HepG2 (cell line): ENCODE data around the gene RDH12. TPM values are rescaled to one million over a fixed set of nuclear protein-coding genes. Genes with fewer than 3 reads are reported as not detected.

Source experiments
- ATF3 ChIP-seq: sonication (generic); formaldehyde crosslinking; IDR thresholded peaks from 2 replicates; pipeline ENCODE4 v1.4.0; 2020; ENCODE audit warnings: missing genetic modification reagents
- ATF6 ChIP-seq: sonication (generic); formaldehyde crosslinking; conservative IDR thresholded peaks from 2 replicates; pipeline ENCODE4 v1.4.0; 2020; ENCODE audit warnings: missing genetic modification reagents
- BHLHE40 ChIP-seq: IDR thresholded peaks from 2 replicates; pipeline ENCODE4 v1.6.1; 2011; ENCODE audit warnings: low read length, improper control_type of control experiment
- CHCHD3 ChIP-seq: sonication (generic); formaldehyde crosslinking; IDR thresholded peaks from 2 replicates; pipeline ENCODE4 v1.8.0; 2022; ENCODE audit warnings: mild to moderate bottlenecking, missing genetic modification reagents, moderate library complexity
- DPF2 ChIP-seq: sonication (generic); formaldehyde crosslinking; IDR thresholded peaks from 2 replicates; pipeline ENCODE4 v1.4.0; 2020; ENCODE audit warnings: mild to moderate bottlenecking, low read depth, missing genetic modification reagents, borderline replicate concordance
- FOXK2 ChIP-seq: fragments of 450-650 bp; IDR thresholded peaks from 2 replicates; pipeline ENCODE4 v1.6.1; 2016
- HIVEP1 ChIP-seq: sonication (generic); formaldehyde crosslinking; IDR thresholded peaks from 2 replicates; pipeline ENCODE4 v1.4.0; 2020; ENCODE audit warnings: mild to moderate bottlenecking, missing genetic modification reagents
- IRX3 ChIP-seq: sonication (generic); formaldehyde crosslinking; IDR thresholded peaks from 2 replicates; pipeline ENCODE4 v1.8.1; 2023; ENCODE audit warnings: mild to moderate bottlenecking, low read depth, missing genetic modification reagents, borderline replicate concordance
- MYC ChIP-seq: sonication (generic); formaldehyde crosslinking; IDR thresholded peaks from 2 replicates; pipeline ENCODE4 v1.9.0; 2021; ENCODE audit warnings: missing genetic modification reagents, borderline replicate concordance
- PLRG1 ChIP-seq: fragments of 450-650 bp; conservative IDR thresholded peaks from 2 replicates; pipeline ENCODE4 v1.6.1; 2016
- SNAPC2 ChIP-seq: sonication (generic); formaldehyde crosslinking; IDR thresholded peaks from 2 replicates; pipeline ENCODE4 v1.8.1; 2022; ENCODE audit warnings: mild to moderate bottlenecking, missing genetic modification reagents
- SNAPC5 ChIP-seq: sonication (generic); formaldehyde crosslinking; IDR thresholded peaks from 2 replicates; pipeline ENCODE4 v1.8.1; 2023; ENCODE audit warnings: mild to moderate bottlenecking, missing genetic modification reagents, borderline replicate concordance
- SP1 ChIP-seq, 2 experiments: fragments of 450-650 bp in 1 of 2; sonication (generic) in 1 of 2; formaldehyde crosslinking in 1 of 2; IDR thresholded peaks; 2 replicates each; pipeline versions ENCODE4 v1.4.0 to v1.6.1; 2016 to 2020; ENCODE audit warnings: missing genetic modification reagents in 1 of 2
- ZBTB26 ChIP-seq: IDR thresholded peaks from 2 replicates; pipeline ENCODE4 v1.6.1; 2016; ENCODE audit warnings: missing compliant biosample characterization, missing genetic modification reagents, borderline replicate concordance
- ZNF124 ChIP-seq: sonication (generic); formaldehyde crosslinking; IDR thresholded peaks from 2 replicates; pipeline ENCODE4 v1.4.0; 2020; ENCODE audit warnings: missing genetic modification reagents
- ZNF34 ChIP-seq: sonication (generic); formaldehyde crosslinking; IDR thresholded peaks from 2 replicates; pipeline ENCODE4 v1.4.0; 2020; ENCODE audit warnings: mild to moderate bottlenecking, missing genetic modification reagents, borderline replicate concordance
- ZNF343 ChIP-seq: sonication (generic); formaldehyde crosslinking; IDR thresholded peaks from 2 replicates; pipeline ENCODE4 v1.4.0; 2020; ENCODE audit warnings: mild to moderate bottlenecking, missing genetic modification reagents
- ZNF598 ChIP-seq: sonication (generic); formaldehyde crosslinking; IDR thresholded peaks from 2 replicates; pipeline ENCODE4 v1.5.1; 2020; ENCODE audit warnings: mild to moderate bottlenecking, missing genetic modification reagents, borderline replicate concordance
- ZNF605 ChIP-seq: sonication (generic); formaldehyde crosslinking; IDR thresholded peaks from 2 replicates; pipeline ENCODE4 v1.8.0; 2022; ENCODE audit warnings: mild to moderate bottlenecking, missing genetic modification reagents
- ZNF614 ChIP-seq: IDR thresholded peaks from 2 replicates; pipeline ENCODE4 v1.6.1; 2018; ENCODE audit warnings: missing biosample characterization, missing genetic modification reagents, inconsistent platforms, borderline replicate concordance
- ZNF616 ChIP-seq: sonication (generic); formaldehyde crosslinking; IDR thresholded peaks from 2 replicates; pipeline ENCODE4 v1.5.0; 2020; ENCODE audit warnings: low read depth, mild to moderate bottlenecking, missing genetic modification reagents
- ZSCAN12 ChIP-seq: sonication (generic); formaldehyde crosslinking; IDR thresholded peaks from 2 replicates; pipeline ENCODE4 v1.9.0; 2021; ENCODE audit warnings: mild to moderate bottlenecking, missing genetic modification reagents
- ZSCAN20 ChIP-seq: sonication (generic); formaldehyde crosslinking; IDR thresholded peaks from 2 replicates; pipeline ENCODE4 v1.4.0; 2020; ENCODE audit warnings: missing genetic modification reagents, mild to moderate bottlenecking, borderline replicate concordance
- ZSCAN29 ChIP-seq: sonication (generic); formaldehyde crosslinking; conservative IDR thresholded peaks from 2 replicates; pipeline ENCODE4 v1.4.0; 2020; ENCODE audit warnings: mild to moderate bottlenecking, missing genetic modification reagents
- polyA plus RNA-seq, 8 experiments: library from polyadenylated mRNA; depleted of rRNA in 3 of 8; stranded (reverse) in 7 of 8; unstranded in 1 of 8; fragments of >200 nt; fragmentation: Illumina TruSeq in 4 of 8; extraction: Trizol in 4 of 8; gene quantifications; 2 replicates each; pipeline versions ENCODE4 v1.2.1 to v1.2.3, GENCODE V29; 2011 to 2016; ENCODE audit warnings: low read depth in 4 of 8, missing spikeins in 1 of 8, mixed read lengths in 1 of 8; ENCODE audit not compliant: insufficient read depth in 1 of 8
- total RNA-seq, 5 experiments: library from RNA; depleted of rRNA; stranded (reverse); fragments of >200 nt; fragmentation: Illumina TruSeq; extraction: Trizol; gene quantifications; 2 replicates each; pipeline ENCODE4 v1.2.3, GENCODE V29; 2016; ENCODE audit warnings: low read depth in 1 of 5
- TF ChIP-seq, protein P1 (sequence below): sonication (generic); formaldehyde crosslinking; IDR thresholded peaks from 2 replicates; pipeline ENCODE4 v1.4.0; 2020; ENCODE audit warnings: missing genetic modification reagents

Gene RDH12
- total and polyA plus RNA-seq, 2 of the 13 experiments (the other 11 are each of a cell fraction or from before 2014, with no cell fraction given) = 1.6 to 2.1 TPM

GRCh38 chr14:67738740-67739504 is 37.2 kb downstream of the RDH12 start (continued):
- 0 out of 2 replicates have a peak, but pooled peaks have one; percentile 31 for TF ChIP-seq ZBTB26 (CRISPR knock-in tag)
- no peak for TF ChIP-seq ZNF616
- no peak for TF ChIP-seq PLRG1
- TF ChIP-seq ZNF343 (CRISPR knock-in tag) = 0 out of 2 replicates have a peak, but pooled peaks have one; percentile 33
- TF ChIP-seq ZSCAN12 (CRISPR knock-in tag) = no peak
- TF ChIP-seq MYC (CRISPR knock-in tag) = peak; percentile 56; the same call in 1 of the 2 replicates
- TF ChIP-seq ZNF605 = peak; percentile 58; the same call in 1 of the 2 replicates
- TF ChIP-seq FOXK2 = no peak
- no peak for TF ChIP-seq SP1 (IDR thresholded peaks at IDR 0.05)
- no peak for TF ChIP-seq SP1 (CRISPR knock-in tag; IDR thresholded peaks at IDR 0.05)
- 0 out of 2 replicates have a peak, but pooled peaks have one; percentile 55 for TF ChIP-seq SNAPC2 (CRISPR knock-in tag)
- no peak for TF ChIP-seq ZSCAN20 (CRISPR knock-in tag)
- TF ChIP-seq ZNF598 (CRISPR knock-in tag) = no peak
- TF ChIP-seq BHLHE40 = peak; percentile 73
- no peak for TF ChIP-seq HIVEP1 (CRISPR knock-in tag)
- 0 out of 2 replicates have a peak, but pooled peaks have one; percentile 36 for TF ChIP-seq ZNF614
- no peak for TF ChIP-seq ATF6
- peak; percentile 48; the same call in 1 of the 2 replicates for TF ChIP-seq ZSCAN29
- no peak for TF ChIP-seq CHCHD3 (CRISPR knock-in tag)
- 0 out of 2 replicates have a peak, but pooled peaks have one; percentile 53 for TF ChIP-seq DPF2 (CRISPR knock-in tag)
- TF ChIP-seq ATF3 (CRISPR knock-in tag) = no peak
- no peak for TF ChIP-seq ZNF124 (CRISPR knock-in tag)
- TF ChIP-seq IRX3 = no peak
- TF ChIP-seq, protein P1, sequence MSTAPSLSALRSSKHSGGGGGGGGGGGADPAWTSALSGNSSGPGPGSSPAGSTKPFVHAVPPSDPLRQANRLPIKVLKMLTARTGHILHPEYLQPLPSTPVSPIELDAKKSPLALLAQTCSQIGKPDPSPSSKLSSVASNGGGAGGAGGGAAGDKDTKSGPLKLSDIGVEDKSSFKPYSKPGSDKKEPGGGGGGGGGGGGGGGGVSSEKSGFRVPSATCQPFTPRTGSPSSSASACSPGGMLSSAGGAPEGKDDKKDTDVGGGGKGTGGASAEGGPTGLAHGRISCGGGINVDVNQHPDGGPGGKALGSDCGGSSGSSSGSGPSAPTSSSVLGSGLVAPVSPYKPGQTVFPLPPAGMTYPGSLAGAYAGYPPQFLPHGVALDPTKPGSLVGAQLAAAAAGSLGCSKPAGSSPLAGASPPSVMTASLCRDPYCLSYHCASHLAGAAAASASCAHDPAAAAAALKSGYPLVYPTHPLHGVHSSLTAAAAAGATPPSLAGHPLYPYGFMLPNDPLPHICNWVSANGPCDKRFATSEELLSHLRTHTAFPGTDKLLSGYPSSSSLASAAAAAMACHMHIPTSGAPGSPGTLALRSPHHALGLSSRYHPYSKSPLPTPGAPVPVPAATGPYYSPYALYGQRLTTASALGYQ (CRISPR knock-in tag) = peak; percentile 60; the same call in 1 of the 2 replicates
- no peak for TF ChIP-seq ZNF34 (CRISPR knock-in tag)
- no peak for TF ChIP-seq SNAPC5 (CRISPR knock-in tag)
